Natural killer cell (primary cell): ENCODE results near the gene COG2. TPM values are rescaled to one million over a fixed set of nuclear protein-coding genes. Genes with fewer than 3 reads are reported as not detected.

Experiments used
- ATAC-seq, 3 donors: fragments of 150-1000 bp in 2 of 3; fragments of 200-7000 bp in 1 of 3; cut with Tn5 transposase; 1 replicate in 1 of 3; 2 replicates in 2 of 3; pipeline ENCODE4 v1.10.0; 2021; ENCODE audit warnings: mild to moderate bottlenecking in 2 of 3, moderate library complexity in 2 of 3
- DNase-seq, 2 donors: peaks; one replicate each; pipeline versions ENCODE4 v3.0.0 to v3.0.0-alpha.2; 2013 to 2021; ENCODE audit warnings: mixed read lengths in 1 of 2
- H3K27ac ChIP-seq: one replicate; pipeline ENCODE4 v1.5.1; 2013; ENCODE audit warnings: mild to moderate bottlenecking, low read length
- H3K27me3 ChIP-seq: one replicate; pipeline ENCODE4 v1.6.1; 2013; ENCODE audit warnings: low read length; ENCODE audit not compliant: control insufficient read depth, insufficient read depth
- H3K36me3 ChIP-seq: one replicate; pipeline ENCODE4 v1.6.1; 2013; ENCODE audit warnings: low read length; ENCODE audit not compliant: control insufficient read depth, insufficient read depth
- H3K4me1 ChIP-seq: one replicate; pipeline ENCODE4 v1.6.1; 2013; ENCODE audit warnings: low read length; ENCODE audit not compliant: control insufficient read depth, insufficient read depth
- H3K4me3 ChIP-seq: one replicate; pipeline ENCODE4 v1.5.1; 2013; ENCODE audit warnings: low read length
- H3K9me3 ChIP-seq: one replicate; pipeline ENCODE4 v1.6.1; 2013; ENCODE audit warnings: low read length; ENCODE audit not compliant: control insufficient read depth, insufficient read depth
- H3K27ac Mint-ChIP-seq, 2 donors: one replicate each; pipeline ENCODE4 v1.8.0; 2022; ENCODE audit warnings: mild to moderate bottlenecking in 2 of 2, mixed read lengths in 2 of 2, moderate library complexity in 1 of 2
- H3K27me3 Mint-ChIP-seq, 2 donors: one replicate each; pipeline ENCODE4 v1.8.0; 2022; ENCODE audit warnings: low read depth in 2 of 2, mixed read lengths in 2 of 2
- H3K36me3 Mint-ChIP-seq: one replicate; pipeline ENCODE4 v1.8.0; 2022; ENCODE audit warnings: mixed read lengths
- H3K4me1 Mint-ChIP-seq, 2 donors: one replicate each; pipeline ENCODE4 v1.8.0; 2022; ENCODE audit warnings: mixed read lengths in 2 of 2
- H3K4me3 Mint-ChIP-seq: one replicate; pipeline ENCODE4 v1.8.0; 2022; ENCODE audit warnings: mild to moderate bottlenecking, moderate library complexity, mixed read lengths
- H3K9me3 Mint-ChIP-seq, 2 donors: one replicate each; pipeline ENCODE4 v1.8.0; 2022; ENCODE audit warnings: mixed read lengths in 2 of 2
- WGBS: methylation state at CpG from one replicate; pipeline ENCODE4 v1.1.7; 2013; ENCODE audit warnings: missing lambda C conversion rate; ENCODE audit not compliant: insufficient coverage; 5-methylcytosine and 5-hydroxymethylcytosine counted together
- intact Hi-C: fragments of 100-400 bp; cut with micrococcal nuclease; formaldehyde crosslinking; loops from one replicate; pipeline ENCODE4 v1.14.2; 2022
- total RNA-seq, 4 donors: library from RNA; stranded (reverse); fragments of 120-200 nt in 1 of 4; gene quantifications; one replicate each; pipeline versions ENCODE4 v1.2.3 to v1.2.4, GENCODE V29; 2013 to 2022
- TF ChIP-seq, protein P1 (sequence below): fragments of 200-600 bp; IDR thresholded peaks from one replicate; pipeline ENCODE4 v1.8.0; 2022; ENCODE audit warnings: antibody characterized with exemption

COG2 gene
- total RNA-seq, 3 donors from 2014 or later (not counting 1 experiment from before 2014, with no cell fraction given) = 15.8 to 24.1 (median 17.5) TPM

DNA sequence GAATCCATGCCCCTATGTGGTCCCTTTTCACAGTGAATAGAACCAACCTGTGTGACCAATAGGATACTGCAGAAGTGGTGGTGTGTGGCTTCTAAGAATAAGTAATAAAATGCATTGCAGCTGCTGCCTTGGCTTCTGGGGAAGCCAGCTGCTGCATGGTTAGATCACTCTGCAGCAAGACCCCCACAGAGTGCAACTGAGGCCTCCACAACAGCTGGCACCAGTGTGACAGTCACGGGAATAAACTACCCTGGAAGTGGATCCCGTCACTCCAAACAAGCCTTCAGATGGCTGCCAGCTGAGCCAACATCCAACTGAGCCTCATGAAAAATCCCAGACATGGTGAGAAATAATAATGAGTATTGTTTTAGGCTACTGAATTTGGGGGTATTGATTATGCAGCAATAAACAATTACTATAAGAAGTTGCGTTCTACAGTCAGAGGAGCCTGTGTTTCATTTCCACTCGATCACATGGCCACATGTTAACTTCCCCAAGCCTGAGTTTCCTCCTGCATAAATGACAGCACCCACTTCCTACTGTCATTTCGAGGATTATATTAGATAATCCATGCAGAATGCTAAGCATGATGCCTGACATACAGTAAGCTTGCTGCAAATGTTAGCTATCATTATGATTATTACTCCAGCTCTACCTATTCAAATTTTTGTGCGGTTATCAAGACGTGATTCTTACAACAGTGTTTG lies 20.8 kb upstream of the COG2 start:
- no peaks in the 10 kb centered on the region for H3K36me3 Mint-ChIP-seq
- Histone ChIP-seq H3K4me1 (no peaks in the 10 kb centered on the region), H3K4me3 (no peak overlapping the region), H3K27ac (no peak overlapping the region), H3K36me3 (no peaks in the 10 kb centered on the region), H3K27me3 (no peaks in the 10 kb centered on the region), H3K9me3 (no peaks in the 10 kb centered on the region)
- no peak for DNase-seq
- H3K4me1 Mint-ChIP-seq = no peaks in the 10 kb centered on the region
- no peaks in the 10 kb centered on the region for H3K9me3 Mint-ChIP-seq
- ATAC-seq = no peak
- H3K4me3 Mint-ChIP-seq = no peak overlapping the region
- peaks cover 21 to 40% of the 10 kb centered on the region in 2 donors for H3K27me3 Mint-ChIP-seq
- TF ChIP-seq, protein P1, sequence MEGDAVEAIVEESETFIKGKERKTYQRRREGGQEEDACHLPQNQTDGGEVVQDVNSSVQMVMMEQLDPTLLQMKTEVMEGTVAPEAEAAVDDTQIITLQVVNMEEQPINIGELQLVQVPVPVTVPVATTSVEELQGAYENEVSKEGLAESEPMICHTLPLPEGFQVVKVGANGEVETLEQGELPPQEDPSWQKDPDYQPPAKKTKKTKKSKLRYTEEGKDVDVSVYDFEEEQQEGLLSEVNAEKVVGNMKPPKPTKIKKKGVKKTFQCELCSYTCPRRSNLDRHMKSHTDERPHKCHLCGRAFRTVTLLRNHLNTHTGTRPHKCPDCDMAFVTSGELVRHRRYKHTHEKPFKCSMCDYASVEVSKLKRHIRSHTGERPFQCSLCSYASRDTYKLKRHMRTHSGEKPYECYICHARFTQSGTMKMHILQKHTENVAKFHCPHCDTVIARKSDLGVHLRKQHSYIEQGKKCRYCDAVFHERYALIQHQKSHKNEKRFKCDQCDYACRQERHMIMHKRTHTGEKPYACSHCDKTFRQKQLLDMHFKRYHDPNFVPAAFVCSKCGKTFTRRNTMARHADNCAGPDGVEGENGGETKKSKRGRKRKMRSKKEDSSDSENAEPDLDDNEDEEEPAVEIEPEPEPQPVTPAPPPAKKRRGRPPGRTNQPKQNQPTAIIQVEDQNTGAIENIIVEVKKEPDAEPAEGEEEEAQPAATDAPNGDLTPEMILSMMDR = no peak
- H3K27ac Mint-ChIP-seq = no peak overlapping the region
- 70% methylated on average over 6 of the region's 7 CpGs for WGBS
- intact Hi-C loops = no loop called here

DNA sequence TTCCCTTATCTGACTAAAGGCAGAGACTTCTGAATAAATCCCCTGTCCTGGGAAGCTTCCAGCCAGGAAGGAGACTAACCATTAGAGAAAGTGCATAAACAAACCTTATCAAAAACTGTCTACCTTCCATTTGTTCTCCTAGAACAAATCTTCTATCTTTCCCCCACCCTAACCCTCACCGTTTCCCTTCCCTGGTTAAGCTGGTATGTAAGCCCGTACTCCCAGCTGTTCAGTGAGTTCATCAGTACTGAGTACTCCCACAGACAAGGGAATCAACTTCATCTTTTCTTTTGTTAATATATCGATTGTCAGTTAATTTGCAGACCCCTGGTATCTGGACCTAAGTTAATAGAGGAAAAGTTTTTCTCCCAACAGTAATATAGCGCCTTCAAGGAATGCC lies 20.1 kb upstream of the COG2 start:
- H3K27me3 ChIP-seq = no peaks in the 10 kb centered on the region
- Mint-ChIP-seq H3K9me3 (no peaks in the 10 kb centered on the region), H3K36me3 (no peaks in the 10 kb centered on the region), H3K4me1 (no peaks in the 10 kb centered on the region), H3K27ac (no peak overlapping the region), H3K4me3 (no peak overlapping the region), H3K27me3 (peaks cover 21 to 37% of the 10 kb centered on the region in 2 donors)
- ATAC-seq = no peak
- no peak overlapping the region for H3K4me3 ChIP-seq
- TF ChIP-seq, protein P1 = no peak
- no peaks in the 10 kb centered on the region for H3K9me3 ChIP-seq
- no peaks in the 10 kb centered on the region for H3K4me1 ChIP-seq
- H3K27ac ChIP-seq = no peak overlapping the region
- no peaks in the 10 kb centered on the region for H3K36me3 ChIP-seq
- DNase-seq = no peak
- 75% methylated on average over 2 of the region's 4 CpGs for WGBS
- intact Hi-C loops = no loop called here

DNA sequence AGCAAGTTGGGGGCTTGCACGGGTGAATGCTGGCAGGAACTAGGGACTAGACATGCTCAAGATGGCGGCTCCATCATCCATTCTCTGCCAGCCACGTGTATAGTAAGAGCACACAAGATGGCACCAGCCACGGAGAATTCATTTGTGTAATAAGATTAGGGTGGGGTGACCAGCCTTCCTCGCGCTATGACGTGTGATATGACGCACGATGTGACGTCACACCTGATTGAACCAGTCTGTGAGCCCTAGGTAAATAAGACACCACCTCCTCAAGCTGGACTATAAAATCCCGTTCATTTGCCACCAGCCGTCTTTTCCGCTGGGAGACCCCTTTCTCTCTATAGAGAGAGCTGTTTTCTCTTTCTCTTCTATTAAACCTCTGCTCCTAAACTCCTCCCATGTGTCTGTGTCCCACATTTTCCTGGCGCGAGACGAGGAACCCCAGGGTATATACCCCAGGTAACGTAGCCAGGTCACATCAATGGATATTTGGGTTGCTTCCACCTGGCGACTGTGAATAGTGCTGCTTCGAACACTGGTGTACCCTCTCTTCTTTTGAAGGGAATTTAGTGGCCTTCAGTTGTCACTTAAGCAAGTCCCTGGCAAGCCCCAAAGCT lies 18.1 kb upstream of the COG2 start:
- no peak overlapping the region for H3K4me3 Mint-ChIP-seq
- no peaks in the 10 kb centered on the region for H3K36me3 Mint-ChIP-seq
- Histone ChIP-seq H3K4me1 (no peaks in the 10 kb centered on the region), H3K27ac (no peak overlapping the region), H3K9me3 (no peaks in the 10 kb centered on the region), H3K27me3 (no peaks in the 10 kb centered on the region), H3K36me3 (no peaks in the 10 kb centered on the region), H3K4me3 (no peak overlapping the region)
- H3K27me3 Mint-ChIP-seq = peaks cover 12 to 34% of the 10 kb centered on the region in 2 donors
- intact Hi-C loops = no loop called here
- no peaks in the 10 kb centered on the region for H3K4me1 Mint-ChIP-seq
- no peak overlapping the region for H3K27ac Mint-ChIP-seq
- TF ChIP-seq, protein P1 = no peak
- no peak for ATAC-seq
- H3K9me3 Mint-ChIP-seq = no peaks in the 10 kb centered on the region
- 94% methylated on average over 19 of the region's 19 CpGs for WGBS
- DNase-seq = no peak
